ENCODE results near the gene LRRC10B.
A peak's percentile ranks its signal among the peaks of the same experiment; 100 is the strongest.

The LRRC10B gene

GRCh38 chr11:61524446-61524845, 15.9 kb downstream of the LRRC10B start:
- TF ChIP-seq, protein P1, sequence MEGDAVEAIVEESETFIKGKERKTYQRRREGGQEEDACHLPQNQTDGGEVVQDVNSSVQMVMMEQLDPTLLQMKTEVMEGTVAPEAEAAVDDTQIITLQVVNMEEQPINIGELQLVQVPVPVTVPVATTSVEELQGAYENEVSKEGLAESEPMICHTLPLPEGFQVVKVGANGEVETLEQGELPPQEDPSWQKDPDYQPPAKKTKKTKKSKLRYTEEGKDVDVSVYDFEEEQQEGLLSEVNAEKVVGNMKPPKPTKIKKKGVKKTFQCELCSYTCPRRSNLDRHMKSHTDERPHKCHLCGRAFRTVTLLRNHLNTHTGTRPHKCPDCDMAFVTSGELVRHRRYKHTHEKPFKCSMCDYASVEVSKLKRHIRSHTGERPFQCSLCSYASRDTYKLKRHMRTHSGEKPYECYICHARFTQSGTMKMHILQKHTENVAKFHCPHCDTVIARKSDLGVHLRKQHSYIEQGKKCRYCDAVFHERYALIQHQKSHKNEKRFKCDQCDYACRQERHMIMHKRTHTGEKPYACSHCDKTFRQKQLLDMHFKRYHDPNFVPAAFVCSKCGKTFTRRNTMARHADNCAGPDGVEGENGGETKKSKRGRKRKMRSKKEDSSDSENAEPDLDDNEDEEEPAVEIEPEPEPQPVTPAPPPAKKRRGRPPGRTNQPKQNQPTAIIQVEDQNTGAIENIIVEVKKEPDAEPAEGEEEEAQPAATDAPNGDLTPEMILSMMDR (IDR thresholded peaks at IDR 0.05; ENCODE audit: low read depth, low read length, missing control alignments), result no peak
- no peak overlapping the region for H3K4me3 ChIP-seq (replicated peaks; ENCODE audit: low read depth, low read length)
- DNase-seq (ENCODE audit: extremely low read depth, low read depth), result no peak

DNA sequence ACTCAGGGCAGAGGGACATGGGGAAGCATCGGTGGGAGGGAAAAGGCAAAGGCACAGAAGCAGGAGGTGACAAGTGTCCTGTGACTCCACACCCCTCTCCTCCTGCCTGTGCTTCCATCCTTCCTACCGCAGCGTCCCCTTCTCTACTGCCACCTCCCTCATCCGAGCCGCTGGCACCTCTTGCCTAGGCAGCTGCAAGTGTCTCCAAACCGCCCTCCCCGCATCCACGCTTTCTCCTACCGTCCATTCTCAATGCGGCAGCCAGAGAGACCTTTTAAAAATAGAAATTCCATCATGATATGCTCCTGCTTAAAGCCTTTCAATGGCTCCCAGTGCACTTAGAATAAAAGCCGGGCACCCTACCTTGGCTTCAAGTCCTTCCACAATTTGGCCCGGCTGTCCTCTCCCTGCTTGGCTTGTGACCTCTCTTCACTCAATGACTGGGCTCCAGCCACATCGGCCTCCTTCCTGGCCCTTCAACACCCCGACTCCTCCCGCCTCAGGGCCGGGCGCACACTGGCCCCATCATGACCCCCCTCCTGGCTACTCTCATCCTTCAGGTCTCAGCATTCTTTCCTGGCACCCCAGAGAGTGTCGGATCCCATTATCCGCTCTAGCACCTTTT, 16.5 kb downstream of the LRRC10B start:
- H3K4me3 ChIP-seq (replicated peaks; ENCODE audit: low read depth, low read length), result no peak overlapping the region
- TF ChIP-seq, protein P1 (IDR thresholded peaks at IDR 0.05; ENCODE audit: low read depth, low read length, missing control alignments), result no peak
- no peak for DNase-seq (ENCODE audit: extremely low read depth, low read depth)

GRCh38 chr11:61526229-61526628, 17.7 kb downstream of the LRRC10B start:
- no peak overlapping the region for H3K4me3 ChIP-seq (replicated peaks; ENCODE audit: low read depth, low read length)
- TF ChIP-seq, protein P1 (IDR thresholded peaks at IDR 0.05; ENCODE audit: low read depth, low read length, missing control alignments), result no peak
- no peak for DNase-seq (ENCODE audit: extremely low read depth, low read depth)

GRCh38 chr11:61526956-61527731, 18.6 kb downstream of the LRRC10B start:
- TF ChIP-seq, protein P1 (IDR thresholded peaks at IDR 0.05; ENCODE audit: low read depth, low read length, missing control alignments), result no peak
- H3K4me3 ChIP-seq (replicated peaks; ENCODE audit: low read depth, low read length), result no peak overlapping the region
- no peak for DNase-seq (ENCODE audit: extremely low read depth, low read depth)

- DNase-seq (ENCODE audit: extremely low read depth, low read depth), result no peak
- no peak overlapping the region for H3K4me3 ChIP-seq (replicated peaks; ENCODE audit: low read depth, low read length)
- TF ChIP-seq, protein P1 (IDR thresholded peaks at IDR 0.05; ENCODE audit: low read depth, low read length, missing control alignments), result no peak
These were observed 19.6 kb downstream of the LRRC10B start for GRCh38 chr11:61528114-61528513.

DNA sequence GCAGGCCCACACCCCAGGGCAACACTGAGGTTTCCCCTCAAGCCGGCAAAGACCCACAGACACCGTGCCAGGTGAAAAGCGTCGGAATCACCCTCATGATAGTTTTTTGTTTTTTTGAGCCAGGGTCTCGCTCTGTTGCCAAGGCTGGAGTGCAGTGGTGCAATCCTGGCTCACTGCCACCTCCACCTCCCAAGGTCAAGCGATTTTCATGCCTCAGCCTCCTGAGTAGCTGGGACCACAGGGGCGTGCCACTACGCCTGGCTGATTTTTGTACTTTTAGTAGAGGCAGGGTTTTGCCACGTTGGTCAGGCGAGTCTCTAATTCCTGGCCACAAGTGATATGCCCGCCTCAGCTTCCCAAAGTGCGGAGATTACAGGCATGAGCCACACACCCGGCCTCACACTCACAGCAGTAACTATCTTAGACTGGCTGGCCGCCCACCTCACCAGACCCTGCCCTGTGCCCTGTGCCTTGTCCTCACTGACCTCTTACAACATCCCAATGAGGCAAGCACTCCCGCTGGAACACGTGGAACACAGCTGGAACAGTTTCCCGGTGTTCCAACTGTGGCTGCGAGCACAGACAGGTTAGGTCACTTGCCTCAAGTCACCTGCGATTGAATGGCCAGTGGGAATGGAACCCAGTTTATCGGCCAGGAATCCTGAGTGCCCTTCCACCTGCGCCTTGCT, 21.1 kb downstream of the LRRC10B start:
- TF ChIP-seq, protein P1 (IDR thresholded peaks at IDR 0.05; ENCODE audit: low read depth, low read length, missing control alignments), result no peak
- DNase-seq (ENCODE audit: extremely low read depth, low read depth), result peak; percentile 14
- no peak overlapping the region for H3K4me3 ChIP-seq (replicated peaks; ENCODE audit: low read depth, low read length)
